SK-N-SH (cell line): ENCODE data around the gene POLG2. TPM values are rescaled to one million over a fixed set of nuclear protein-coding genes. Genes with fewer than 3 reads are reported as not detected.
A peak's percentile ranks its signal among the peaks of the same experiment; 100 is the strongest.

ENCODE experiments used
- CTCF ChIA-PET: fragments of 300-600, 350-600 bp; formaldehyde crosslinking; extraction: SDS; loops from one replicate; lab custom pipeline; 2021; lab: Yijun Ruan, JAX
- POLR2A ChIA-PET: fragments of 350-600 bp; sonication (Branson Sonifier 250); formaldehyde crosslinking; extraction: SDS; loops from one replicate; lab custom pipeline; 2020; ENCODE audit warnings: antibody characterized with exemption, inconsistent platforms; lab: Yijun Ruan, JAX
- DNase-seq: peaks from one replicate; pipeline ENCODE4 v3.0.0; 2012
- H2AFZ ChIP-seq: fragments of 200-600 bp; sonication (generic); 2 replicates; pipeline ENCODE4 v1.8.1; 2016; ENCODE audit warnings: antibody characterized with exemption, mild to moderate bottlenecking, low read depth
- H3F3A ChIP-seq: fragments of 200-600 bp; sonication (generic); replicated peaks from 2 replicates; pipeline ENCODE3; 2016; ENCODE audit warnings: antibody characterized with exemption, mild to moderate bottlenecking; ENCODE audit not compliant: insufficient read depth
- H3K27ac ChIP-seq, 2 experiments: fragments of 200-500 bp in 1 of 2; fragments of 200-600 bp in 1 of 2; sonication (Bioruptor generic) in 1 of 2; sonication (generic), shearing (Covaris generic) in 1 of 2; 2 replicates each; pipeline versions ENCODE4 v1.5.1 to v1.6.1; 2014 to 2016; ENCODE audit warnings: low read depth in 2 of 2, inconsistent platforms in 1 of 2, low read length in 1 of 2, mild to moderate bottlenecking in 1 of 2, mixed read lengths in 1 of 2
- H3K27me3 ChIP-seq: fragments of 200-600 bp; sonication (generic), shearing (Covaris generic); 2 replicates; pipeline ENCODE4 v1.6.1; 2016; ENCODE audit warnings: mixed run types; ENCODE audit not compliant: insufficient read depth
- H3K36me3 ChIP-seq, 2 experiments: fragments of 200-500 bp in 1 of 2; fragments of 200-600 bp in 1 of 2; sonication (Bioruptor generic) in 1 of 2; sonication (generic) in 1 of 2; replicated peaks in 1 of 2; 2 replicates each; pipeline versions ENCODE3 to v1.5.1; 2014 to 2016; ENCODE audit warnings: low read length in 1 of 2, mild to moderate bottlenecking in 1 of 2; ENCODE audit not compliant: insufficient read depth in 2 of 2, control insufficient read depth in 1 of 2
- H3K4me1 ChIP-seq, 2 experiments: fragments of 200-500 bp in 1 of 2; fragments of 200-600 bp in 1 of 2; sonication (Bioruptor generic) in 1 of 2; sonication (generic), shearing (Covaris generic) in 1 of 2; 2 replicates each; pipeline versions ENCODE4 v1.5.1 to v1.6.1; 2014 to 2016; ENCODE audit warnings: low read depth in 1 of 2, low read length in 1 of 2, mixed run types in 1 of 2; ENCODE audit not compliant: insufficient read depth in 2 of 2, control insufficient read depth in 1 of 2
- H3K4me2 ChIP-seq: fragments of 200-600 bp; sonication (generic), shearing (Covaris generic); 2 replicates; pipeline ENCODE4 v1.6.1; 2017; ENCODE audit warnings: mixed run types
- H3K4me3 ChIP-seq, 2 experiments: fragments of 200-500 bp in 1 of 2; fragments of 200-600 bp in 1 of 2; sonication (Bioruptor generic) in 1 of 2; sonication (generic), shearing (Covaris generic) in 1 of 2; 2 replicates each; pipeline versions ENCODE4 v1.5.1 to v1.8.1; 2014 to 2016; ENCODE audit warnings: low read depth in 2 of 2, inconsistent platforms in 1 of 2, low read length in 1 of 2, mild to moderate bottlenecking in 1 of 2, mixed read lengths in 1 of 2, moderate library complexity in 1 of 2
- H3K79me2 ChIP-seq: fragments of 200-600 bp; sonication (generic); 2 replicates; pipeline ENCODE4 v1.8.1; 2017; ENCODE audit warnings: mild to moderate bottlenecking; ENCODE audit not compliant: insufficient read depth
- H3K9ac ChIP-seq: fragments of 200-600 bp; sonication (generic); 2 replicates; pipeline ENCODE4 v1.6.1; 2017; ENCODE audit warnings: mixed run types
- H3K9me2 ChIP-seq: fragments of 200-600 bp; sonication (generic); 2 replicates; pipeline ENCODE4 v1.6.1; 2017; ENCODE audit warnings: mixed run types
- H3K9me3 ChIP-seq: fragments of 200-600 bp; sonication (generic); 2 replicates; pipeline ENCODE4 v1.6.1; 2017; ENCODE audit warnings: mixed run types, mild to moderate bottlenecking, moderate library complexity
- H4K20me1 ChIP-seq: fragments of 200-600 bp; sonication (generic); 2 replicates; pipeline ENCODE4 v1.6.1; 2017; ENCODE audit warnings: mild to moderate bottlenecking, mixed run types; ENCODE audit not compliant: insufficient read depth
- CTCF ChIP-seq: fragments of 200-600 bp; sonication (generic); IDR thresholded peaks from 2 replicates; pipeline ENCODE4 v1.6.1; 2017; ENCODE audit warnings: antibody characterized with exemption, mild to moderate bottlenecking, moderate library complexity
- ELF1 ChIP-seq: IDR thresholded peaks from 2 replicates; pipeline ENCODE4 v1.4.0; 2012
- EZH2phosphoT487 ChIP-seq: fragments of 200-600 bp; sonication (generic); IDR thresholded peaks from 2 replicates; pipeline ENCODE4 v1.6.1; 2017; ENCODE audit warnings: low read depth, mixed run types, mild to moderate bottlenecking, antibody characterized with exemption, moderate library complexity, borderline replicate concordance
- MAX ChIP-seq: IDR thresholded peaks from 2 replicates; pipeline ENCODE4 v1.4.0; 2012; ENCODE audit warnings: low read depth
- MEF2A ChIP-seq: IDR thresholded peaks from 2 replicates; pipeline ENCODE4 v1.4.0; 2012; ENCODE audit warnings: low read depth, borderline replicate concordance
- MXI1 ChIP-seq: IDR thresholded peaks from 2 replicates; pipeline ENCODE4 v1.6.1; 2012; ENCODE audit warnings: mild to moderate bottlenecking, low read depth, low read length, improper control_type of control experiment
- NRF1 ChIP-seq: IDR thresholded peaks from 2 replicates; pipeline ENCODE4 v1.6.1; 2012; ENCODE audit warnings: low read depth, mild to moderate bottlenecking, low read length
- REST ChIP-seq: IDR thresholded peaks from 2 replicates; pipeline ENCODE4 v1.6.1; 2012; ENCODE audit warnings: mild to moderate bottlenecking, low read depth, low read length, moderate library complexity
- RFX5 ChIP-seq: IDR thresholded peaks from 2 replicates; pipeline ENCODE4 v1.6.1; 2012; ENCODE audit warnings: mild to moderate bottlenecking, improper control_type of control experiment, low read length
- SIN3A ChIP-seq: IDR thresholded peaks from 2 replicates; pipeline ENCODE4 v1.6.1; 2012; ENCODE audit warnings: low read depth, mild to moderate bottlenecking, low read length, moderate library complexity, borderline replicate concordance
- YY1 ChIP-seq: IDR thresholded peaks from 2 replicates; pipeline ENCODE4 v1.4.0; 2012; ENCODE audit warnings: low read depth, mild to moderate bottlenecking
- WGBS: methylation state at CpG from one replicate; pipeline ENCODE4 v1.1.6; 2017; ENCODE audit warnings: low lambda C conversion rate; 5-methylcytosine and 5-hydroxymethylcytosine counted together
- polyA plus RNA-seq, 3 experiments: library from polyadenylated mRNA; depleted of rRNA; stranded (reverse); fragments of >200 nt; gene quantifications; 2 replicates each; pipeline ENCODE4 v1.2.3, GENCODE V29; 2012

Gene POLG2
- polyA plus RNA-seq, 1 of the 3 experiments (the other 2 are of a cell fraction) = 18.0 TPM

GRCh38 chr17:64492481-64493109 lies 4.3 kb downstream of the POLG2 start:
- Histone ChIP-seq H3K4me2 (no peak overlapping the region), H2AFZ (no peak overlapping the region)
- peak; percentile 33 for DNase-seq

GRCh38 chr17:64491994-64492393 lies 4.9 kb downstream of the POLG2 start:
- no peak for DNase-seq
- H3K9me2 ChIP-seq = no peaks in the 10 kb centered on the region
- no peaks in the 10 kb centered on the region for H3K9me3 ChIP-seq
- TF ChIP-seq RFX5 (no peak), CTCF (no peak), EZH2phosphoT487 (no peak), NRF1 (no peak), MAX (no peak), MEF2A (no peak), MXI1 (no peak), SIN3A (no peak), REST (no peak)
- H2AFZ ChIP-seq = no peak overlapping the region
- H4K20me1 ChIP-seq = no peaks in the 10 kb centered on the region
- 37% methylated on average over 3 of the region's 3 CpGs for WGBS
- H3K4me1 ChIP-seq = peaks cover 4 to 9% of the 10 kb centered on the region in 2 experiments; a peak in 3 of 4 replicates
- H3K27ac ChIP-seq = no peak overlapping the region; a peak in 1 of 4 replicates
- ChIA-PET CTCF (interaction anchor here (0.8 to 6.7 kb wide), 12 partner anchors 12 to 579 kb away, joined by 3 to 76 read pairs (median 7); partner anchors contain the start of genes CEP95 and DDX5), POLR2A (interaction anchor here (2.5 kb wide), 1 partner anchor 14 kb away, joined by 15 read pairs; the partner anchor contains the start of genes CEP95 and DDX5)
- no peak overlapping the region for H3K4me3 ChIP-seq
- H3K4me2 ChIP-seq = no peak overlapping the region
- peaks cover 45% of the 10 kb centered on the region for H3K79me2 ChIP-seq
- H3K36me3 ChIP-seq = peaks cover 40 to 53% of the 10 kb centered on the region in 2 experiments
- peaks cover 4% of the 10 kb centered on the region for H3F3A ChIP-seq
- H3K27me3 ChIP-seq = no peaks in the 10 kb centered on the region
- H3K9ac ChIP-seq = no peak overlapping the region

More at GRCh38 chr17:64492481-64493109, 4.3 kb downstream of the POLG2 start:
- Histone ChIP-seq H3K9me3 (no peaks in the 10 kb centered on the region), H3K4me1 (peaks cover 9 to 13% of the 10 kb centered on the region in 2 experiments; a peak in 3 of 4 replicates), H3K9me2 (no peaks in the 10 kb centered on the region), H3F3A (peaks cover 10% of the 10 kb centered on the region), H3K79me2 (peaks cover 45% of the 10 kb centered on the region), H3K27me3 (no peaks in the 10 kb centered on the region), H3K36me3 (peaks cover 41 to 47% of the 10 kb centered on the region in 2 experiments), H3K4me3 (no peak overlapping the region), H4K20me1 (peaks cover 5% of the 10 kb centered on the region), H3K9ac (no peak overlapping the region), H3K27ac (no peak overlapping the region; a peak in 1 of 4 replicates)
- POLR2A ChIA-PET = interaction anchor here (2.5 kb wide), 1 partner anchor 13 kb away, joined by 15 read pairs; the partner anchor contains the start of genes CEP95 and DDX5
- TF ChIP-seq RFX5 = no peak
- TF ChIP-seq YY1 = no peak
- TF ChIP-seq ELF1 = no peak
- peak; percentile 65 for TF ChIP-seq CTCF
- CTCF ChIA-PET = interaction anchor here (0.7 to 6.7 kb wide), 11 partner anchors 8 to 180 kb away, joined by 3 to 76 read pairs (median 7); partner anchors contain the start of genes CEP95 and DDX5
- WGBS = 92% methylated on average over 6 of the region's 6 CpGs
